GM12878 (cell line): ENCODE data around the gene BEAN1. TPM values are rescaled to one million over a fixed set of nuclear protein-coding genes. Genes with fewer than 3 reads are reported as not detected.

Experiments used
- ATAC-seq: fragments of 200-7000 bp; cut with Tn5 transposase; 3 replicates; pipeline ENCODE4 v1.9.1; 2020; ENCODE audit warnings: mild to moderate bottlenecking, moderate library complexity
- BruUV-seq: library from RNA; stranded (reverse); fragments of 400-500 nt; replicated peaks from 2 replicates; lab custom pipeline; 2021; lab: Mats Ljungman, UMichigan
- CTCF ChIA-PET: fragments of 300-600 bp; sonication (Branson Sonifier 250); formaldehyde crosslinking; extraction: SDS; loops from one replicate; lab custom pipeline; 2021; ENCODE audit warnings: inconsistent platforms; lab: Yijun Ruan, JAX
- POLR2A ChIA-PET: fragments of 350-600 bp; formaldehyde crosslinking; extraction: SDS; loops from one replicate; lab custom pipeline; 2021; ENCODE audit warnings: inconsistent platforms; lab: Charles Lee
- RAD21 ChIA-PET: fragments of 300-600 bp; sonication (Branson Sonifier 250); formaldehyde crosslinking; loops from one replicate; lab custom pipeline; 2023; ENCODE audit warnings: antibody characterized with exemption; ENCODE audit not compliant: unreplicated experiment; lab: Charles Lee
- SMC1A ChIA-PET: fragments of 300-600 bp; sonication (Branson Sonifier 250); formaldehyde crosslinking; loops from one replicate; lab custom pipeline; 2023; ENCODE audit not compliant: unreplicated experiment, uncharacterized antibody; lab: Charles Lee
- DNase-seq: peaks from one replicate; pipeline ENCODE4 v3.0.0-alpha.2; 2011; ENCODE audit warnings: low read depth, low spot score
- FAIRE-seq: peaks from 3 replicates; lab custom pipeline; 2011; peaks lifted over from hg19 to GRCh38; lab: Jason Lieb, UNC
- H2AFZ ChIP-seq: 2 replicates; pipeline ENCODE4 v1.6.0; 2011; ENCODE audit warnings: low read depth, low read length, control low read depth; ENCODE audit not compliant: control insufficient read depth
- H3K27ac ChIP-seq: 2 replicates; pipeline ENCODE4 v1.5.1; 2011; ENCODE audit warnings: control low read depth; ENCODE audit not compliant: control insufficient read depth, insufficient read depth
- H3K27me3 ChIP-seq, 2 experiments: replicated peaks in 1 of 2; 2 replicates each; pipeline versions ENCODE4 v1.6.0 to v1.6.1; 2011; ENCODE audit warnings: low read length in 1 of 2; ENCODE audit not compliant: control insufficient read depth in 2 of 2, insufficient read depth in 2 of 2
- H3K36me3 ChIP-seq, 2 experiments: 2 replicates each; pipeline ENCODE4 v1.5.1; 2011; ENCODE audit warnings: low read length in 1 of 2; ENCODE audit not compliant: control insufficient read depth in 2 of 2, insufficient read depth in 2 of 2
- H3K4me1 ChIP-seq: 2 replicates; pipeline ENCODE4 v1.6.1; 2011; ENCODE audit warnings: mild to moderate bottlenecking, low read length, moderate library complexity, mixed read lengths; ENCODE audit not compliant: control insufficient read depth, insufficient read depth
- H3K4me2 ChIP-seq: 2 replicates; pipeline ENCODE4 v1.6.0; 2011; ENCODE audit warnings: control low read depth; ENCODE audit not compliant: control insufficient read depth, insufficient read depth
- H3K4me3 ChIP-seq: fragments of 200-600 bp; sonication (generic); 2 replicates; pipeline ENCODE4 v1.5.1; 2016
- H3K79me2 ChIP-seq: 2 replicates; pipeline ENCODE4 v1.6.0; 2011; ENCODE audit warnings: low read length; ENCODE audit not compliant: control insufficient read depth, insufficient read depth
- H3K9ac ChIP-seq: 2 replicates; pipeline ENCODE4 v1.8.0; 2011; ENCODE audit warnings: low read length, control low read depth, mixed read lengths; ENCODE audit not compliant: control insufficient read depth, insufficient read depth
- H3K9me3 ChIP-seq: replicated peaks from 3 replicates; pipeline ENCODE4 v1.5.1; 2011; ENCODE audit warnings: mild to moderate bottlenecking, low read length; ENCODE audit not compliant: control insufficient read depth, insufficient read depth
- H4K20me1 ChIP-seq: 2 replicates; pipeline ENCODE4 v1.6.0; 2011; ENCODE audit not compliant: control insufficient read depth, insufficient read depth
- BRCA1 ChIP-seq: IDR thresholded peaks from 2 replicates; pipeline ENCODE4 v1.6.1; 2011; ENCODE audit warnings: low read depth, low read length, improper control_type of control experiment
- CREB1 ChIP-seq: IDR thresholded peaks from 2 replicates; pipeline ENCODE4 v1.6.1; 2012; ENCODE audit warnings: low read depth, mild to moderate bottlenecking, inconsistent platforms
- EGR1 ChIP-seq, 2 experiments: IDR thresholded peaks; 1 replicate in 1 of 2; 2 replicates in 1 of 2; pipeline ENCODE4 v1.6.1; 2011 to 2012; ENCODE audit warnings: low read depth in 2 of 2, low read length in 2 of 2, borderline replicate concordance in 1 of 2, mild to moderate bottlenecking in 1 of 2, moderate library complexity in 1 of 2
- GABPA ChIP-seq: IDR thresholded peaks from 2 replicates; pipeline ENCODE4 v1.6.1; 2014; ENCODE audit warnings: antibody characterized with exemption, low read depth, mild to moderate bottlenecking, inconsistent platforms
- MYB ChIP-seq: fragments of 150-350 bp; IDR thresholded peaks from 2 replicates; pipeline ENCODE4 v1.6.1; 2014; ENCODE audit warnings: mild to moderate bottlenecking, low read depth, low read length, borderline replicate concordance
- NFYB ChIP-seq: IDR thresholded peaks from 2 replicates; pipeline ENCODE4 v1.6.1; 2011; ENCODE audit warnings: low read depth, mild to moderate bottlenecking, low read length, improper control_type of control experiment, moderate library complexity; ENCODE audit not compliant: insufficient read depth
- POLR2A ChIP-seq: IDR thresholded peaks from 2 replicates; pipeline ENCODE4 v1.6.1; 2011; ENCODE audit warnings: low read depth, mild to moderate bottlenecking, low read length
- POU2F2 ChIP-seq: IDR thresholded peaks from 3 replicates; pipeline ENCODE4 v1.6.1; 2011; ENCODE audit warnings: low read depth, mild to moderate bottlenecking, low read length, borderline replicate concordance
- RB1 ChIP-seq: fragments of 450-650 bp; formaldehyde crosslinking; IDR thresholded peaks from 2 replicates; pipeline ENCODE4 v1.6.1; 2017; ENCODE audit warnings: mild to moderate bottlenecking, borderline replicate concordance
- RBBP5 ChIP-seq: fragments of 200-600 bp; sonication (generic); conservative IDR thresholded peaks from 2 replicates; pipeline ENCODE4 v1.6.1; 2016
- SIX5 ChIP-seq: IDR thresholded peaks from 2 replicates; pipeline ENCODE4 v1.6.1; 2011; ENCODE audit warnings: mild to moderate bottlenecking, low read depth, low read length, moderate library complexity; ENCODE audit not compliant: severe bottlenecking
- ZNF217 ChIP-seq: fragments of 450-650 bp; IDR thresholded peaks from 2 replicates; pipeline ENCODE4 v1.6.1; 2017; ENCODE audit warnings: antibody characterized with exemption, mild to moderate bottlenecking
- ZSCAN29 ChIP-seq: fragments of 450-650 bp; IDR thresholded peaks from 2 replicates; pipeline ENCODE4 v1.6.1; 2017; ENCODE audit warnings: mild to moderate bottlenecking, moderate library complexity
- WGBS: methylation state at CpG from one replicate; pipeline ENCODE4 v1.1.6; 2016; ENCODE audit warnings: low lambda C conversion rate; ENCODE audit not compliant: insufficient replicate concordance, insufficient coverage; ENCODE audit errors: missing lambda C conversion rate; 5-methylcytosine and 5-hydroxymethylcytosine counted together
- in situ Hi-C: fragments of 300-500 bp; cut with MboI; formaldehyde crosslinking; loops from 9 replicates; pipeline ENCODE4 v1.14.3; 2018; ENCODE audit warnings: mixed read lengths
- intact Hi-C: fragments of 100-400 bp; cut with micrococcal nuclease; formaldehyde crosslinking; loops from one replicate; pipeline ENCODE4 v1.14.2; 2022; ENCODE audit not compliant: unreplicated experiment
- polyA plus RNA-seq, 11 experiments: library from polyadenylated mRNA; depleted of rRNA in 4 of 11; unstranded in 6 of 11; stranded (reverse) in 5 of 11; fragments of >200 nt; fragmentation: Nextera tagmentation in 4 of 11; fragmentation: Illumina TruSeq in 1 of 11; extraction: Ambion mirVana in 4 of 11; extraction: Trizol in 1 of 11; gene quantifications; 1 replicate in 1 of 11; 2 replicates in 10 of 11; pipeline versions ENCODE4 v1.2.1 to v1.2.3, GENCODE V29; 2011 to 2016; ENCODE audit warnings: inconsistent platforms in 2 of 11, missing spikeins in 2 of 11, low read depth in 1 of 11
- total RNA-seq, 4 experiments: library from RNA; depleted of rRNA in 3 of 4; stranded (reverse); fragments of >200 nt in 3 of 4; fragmentation: Illumina TruSeq in 1 of 4; extraction: Trizol in 1 of 4; gene quantifications; 2 replicates each; pipeline versions ENCODE4 v1.2.1 to v1.2.3, GENCODE V29; 2013 to 2021

BEAN1 gene
- total and polyA plus RNA-seq, 10 of the 15 experiments (the other 5 are each of a cell fraction or from before 2014, with no cell fraction given): not detected

DNA sequence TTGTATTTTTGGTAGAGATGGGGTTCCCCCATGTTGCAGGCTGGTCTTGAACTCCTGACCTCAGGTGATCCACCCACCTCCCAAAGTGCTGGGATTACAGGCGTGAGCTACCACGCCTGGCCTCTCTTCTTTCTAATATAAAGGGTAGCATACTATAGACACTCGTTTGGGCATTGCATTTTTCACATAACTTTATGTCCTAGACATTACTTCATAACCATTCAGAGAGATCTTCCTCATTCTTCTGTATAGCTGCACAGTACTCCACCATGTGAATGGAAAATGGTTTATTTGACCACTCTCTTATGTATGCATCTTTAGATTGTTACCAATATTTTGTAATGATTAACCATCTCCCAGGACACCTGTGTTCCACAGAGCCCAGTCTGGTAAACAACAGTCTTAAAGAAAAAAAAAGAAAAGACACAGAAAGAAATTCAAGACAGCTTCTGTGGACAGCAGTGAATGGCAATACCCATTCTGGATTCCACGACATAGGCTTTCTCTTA, 80.7 kb downstream of the BEAN1 start:
- no peaks in the 10 kb centered on the region for H4K20me1 ChIP-seq
- H3K9ac ChIP-seq: no peak overlapping the region
- CTCF ChIA-PET: interaction anchor here (0.7 to 3.8 kb wide), 19 partner anchors 14 to 323 kb away, joined by 3 to 12 read pairs (median 5); partner anchors contain the start of gene NAE1
- no peak for ATAC-seq
- 20% methylated on average over 4 of the region's 4 CpGs for WGBS
- no peaks in the 10 kb centered on the region for H3K27me3 ChIP-seq
- no peak overlapping the region for H3K4me2 ChIP-seq
- TF ChIP-seq RBBP5 (no peak), BRCA1 (no peak), NFYB (no peak), ZSCAN29 (no peak), ZNF217 (no peak), GABPA (no peak), EGR1 (IDR thresholded peaks at IDR 0.05; ENCODE audit: borderline replicate concordance in 1 of 2, low read depth in 2 of 2, low read length in 2 of 2) (no peak), RB1 (no peak), SIX5 (no peak), MYB (no peak), POU2F2 (no peak), POLR2A (no peak), CREB1 (no peak)
- RAD21 ChIA-PET: interaction anchor here (1.2 to 2.8 kb wide), 4 partner anchors 10 to 82 kb away, joined by 4 to 6 read pairs (median 5); no protein-coding TSS in a partner anchor
- H3K4me3 ChIP-seq: no peak overlapping the region
- H2AFZ ChIP-seq: no peak overlapping the region
- no peak for FAIRE-seq
- no peaks in the 10 kb centered on the region for H3K36me3 ChIP-seq
- no peaks in the 10 kb centered on the region for H3K9me3 ChIP-seq
- no peak overlapping the region for H3K27ac ChIP-seq
- in situ Hi-C loops (no loop called here), intact Hi-C loops (no loop called here)
- POLR2A ChIA-PET: no interaction called here
- DNase-seq: no peak
- H3K4me1 ChIP-seq: peaks cover 3% of the 10 kb centered on the region; the same call in 1 of the 2 replicates
- SMC1A ChIA-PET: interaction anchor here (0.6 to 2.1 kb wide), 10 partner anchors 15 to 100 kb away, joined by 3 to 8 read pairs (median 4); no protein-coding TSS in a partner anchor
- no peaks in the 10 kb centered on the region for H3K79me2 ChIP-seq
- no TSS peak for BruUV-seq
